HG03025 (cell line): ENCODE data around the gene TRIM39.
"Not testable (repeated sequence)": the region's sequence is repeated elsewhere in the genome, so short reads cannot be mapped to it uniquely, and the experiment has no call there.

ENCODE experiments used
- ATAC-seq: cut with Tn5 transposase; IDR thresholded peaks from one replicate; pipeline ENCODE4 v1.9.1; 2021; ENCODE audit warnings: mild to moderate bottlenecking, moderate library complexity; ENCODE audit not compliant: unreplicated experiment, low FRiP score

Gene TRIM39

GRCh38 chr6:30326526-30327231 is at the start of gene TRIM39:
TRIM39 (plus strand) TSS chr6:30326927; CDS start chr6:30329318, 2,391 bp downstream.
- ATAC-seq: peak; percentile 65

GRCh38 chr6:30280988-30281387 is 45.7 kb upstream of the TRIM39 start:
- ATAC-seq: not testable (repeated sequence)

- ATAC-seq: no peak
Measured at GRCh38 chr6:30282522-30282921, 44.2 kb upstream of the TRIM39 start.

- no peak for ATAC-seq
Measured at GRCh38 chr6:30283761-30284160, 43.0 kb upstream of the TRIM39 start.

- ATAC-seq: no peak
Measured at GRCh38 chr6:30287139-30287538, 39.6 kb upstream of the TRIM39 start.

- ATAC-seq: no peak
Measured at GRCh38 chr6:30295837-30296236, 30.9 kb upstream of the TRIM39 start.

- no peak for ATAC-seq
Measured at GRCh38 chr6:30304002-30304401, 22.7 kb upstream of the TRIM39 start.

- ATAC-seq: no peak
Measured at GRCh38 chr6:30311101-30311500, 15.6 kb upstream of the TRIM39 start.

- no peak for ATAC-seq
Measured at GRCh38 chr6:30311671-30312070, 15.1 kb upstream of the TRIM39 start.

GRCh38 chr6:30312266-30312665 is 14.5 kb upstream of the TRIM39 start:
- no peak for ATAC-seq

GRCh38 chr6:30312676-30313321 is 13.9 kb upstream of the TRIM39 start:
- no peak for ATAC-seq

- ATAC-seq: no peak
Measured at GRCh38 chr6:30315156-30315555, 11.6 kb upstream of the TRIM39 start.

- ATAC-seq: no peak
Measured at GRCh38 chr6:30317913-30318589, 8.7 kb upstream of the TRIM39 start.

GRCh38 chr6:30319146-30319835 is 7.4 kb upstream of the TRIM39 start:
- ATAC-seq: no peak

- no peak for ATAC-seq
Measured at GRCh38 chr6:30321692-30322388, 4.9 kb upstream of the TRIM39 start.

- ATAC-seq: no peak
Measured at GRCh38 chr6:30322527-30323501, 3.9 kb upstream of the TRIM39 start.

GRCh38 chr6:30323806-30324205 is 2.9 kb upstream of the TRIM39 start:
- ATAC-seq: no peak

- ATAC-seq: no peak
Measured at GRCh38 chr6:30325150-30325872, 1.4 kb upstream of the TRIM39 start.
